Suprapubic skin (tissue), 3 donors: ENCODE measurements around the gene GSKIP.

Source experiments
- CTCF ChIP-seq, 2 donors: fragments of 200-600 bp in 1 of 2; fragments of 450-650 bp in 1 of 2; sonication (generic) in 1 of 2; IDR thresholded peaks; one replicate each; pipeline ENCODE4 v1.5.1; 2016 to 2019; ENCODE audit warnings: antibody characterized with exemption in 2 of 2, mild to moderate bottlenecking in 1 of 2, moderate library complexity in 1 of 2
- POLR2AphosphoS5 ChIP-seq, 3 donors: sonication (generic); formaldehyde crosslinking; IDR thresholded peaks; one replicate each; pipeline ENCODE4 v1.6.1; 2017; ENCODE audit warnings: antibody characterized with exemption in 3 of 3

DNA sequence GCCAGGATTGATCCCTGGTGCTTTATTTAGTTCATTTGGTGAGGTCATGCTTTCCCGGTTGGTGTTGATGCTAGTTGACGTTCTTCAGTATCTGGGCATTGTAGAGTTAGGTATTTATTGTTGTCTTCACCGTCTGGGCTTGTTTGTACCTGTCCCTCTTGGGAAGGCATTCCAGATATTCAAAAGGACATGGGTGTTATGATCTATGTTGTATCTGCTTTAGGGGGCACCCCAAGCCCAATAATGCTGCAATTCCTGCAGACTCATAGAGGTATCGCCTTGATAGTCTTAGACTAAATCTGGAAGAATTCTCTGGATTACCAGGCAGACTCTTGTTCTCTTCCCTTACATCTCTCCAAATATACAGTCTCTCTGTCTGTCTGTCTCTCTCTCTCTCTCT is 70.7 kb downstream of the GSKIP start:
- TF ChIP-seq CTCF (IDR thresholded peaks at IDR 0.05) (no peak), POLR2AphosphoS5 (IDR thresholded peaks at IDR 0.05) (no peak)
